Mesenchymal stem cell (in vitro differentiated cells and primary cell): ENCODE measurements around the gene SLC35F4.
A peak's percentile ranks its signal among the peaks of the same experiment; 100 is the strongest.

Source experiments
- DNase-seq: peaks from one replicate; pipeline ENCODE4 v3.0.0-alpha.2; 2013
- H2AFZ ChIP-seq: one replicate; pipeline ENCODE4 v1.6.1; 2013; ENCODE audit warnings: low read depth, mild to moderate bottlenecking, control low read depth, inconsistent platforms, low read length, moderate library complexity
- H2AK5ac ChIP-seq: 2 replicates; pipeline ENCODE4 v1.6.1; 2013; ENCODE audit warnings: low read length, moderate library complexity, mild to moderate bottlenecking, inconsistent platforms; ENCODE audit not compliant: severe bottlenecking
- H2BK120ac ChIP-seq: one replicate; pipeline ENCODE4 v1.6.1; 2013; ENCODE audit warnings: low read depth, mild to moderate bottlenecking, inconsistent platforms, low read length, moderate library complexity
- H2BK12ac ChIP-seq, 2 experiments: one replicate each; pipeline ENCODE4 v1.6.1; 2013; ENCODE audit warnings: inconsistent platforms in 2 of 2, low read length in 2 of 2, mild to moderate bottlenecking in 2 of 2, moderate library complexity in 2 of 2, control low read depth in 1 of 2
- H2BK15ac ChIP-seq: one replicate; pipeline ENCODE4 v1.6.1; 2013; ENCODE audit warnings: mild to moderate bottlenecking, low read depth, inconsistent platforms; ENCODE audit not compliant: poor library complexity, severe bottlenecking
- H2BK5ac ChIP-seq: 2 replicates; pipeline ENCODE4 v1.6.1; 2013; ENCODE audit warnings: low read depth, mild to moderate bottlenecking, low read length, control low read depth, inconsistent platforms; ENCODE audit not compliant: poor library complexity, severe bottlenecking
- H3K14ac ChIP-seq, 2 experiments: one replicate each; pipeline ENCODE4 v1.6.1; 2013; ENCODE audit warnings: inconsistent platforms in 2 of 2, low read length in 2 of 2, control low read depth in 1 of 2, mild to moderate bottlenecking in 1 of 2, moderate library complexity in 1 of 2
- H3K18ac ChIP-seq, 2 experiments: one replicate each; pipeline ENCODE4 v1.6.1; 2013; ENCODE audit warnings: inconsistent platforms in 2 of 2, low read length in 2 of 2, control low read depth in 1 of 2, low read depth in 1 of 2, mild to moderate bottlenecking in 1 of 2
- H3K23ac ChIP-seq, 2 experiments: one replicate each; pipeline ENCODE4 v1.6.1; 2013; ENCODE audit warnings: inconsistent platforms in 2 of 2, low read length in 2 of 2, mild to moderate bottlenecking in 2 of 2, moderate library complexity in 2 of 2, control low read depth in 1 of 2
- H3K27ac ChIP-seq: 2 replicates; pipeline ENCODE4 v1.5.1; 2013; ENCODE audit warnings: mild to moderate bottlenecking, moderate library complexity, low read length, control low read depth, inconsistent platforms; ENCODE audit not compliant: poor library complexity, severe bottlenecking
- H3K27me3 ChIP-seq, 2 experiments: 2 replicates each; pipeline versions ENCODE4 v1.6.1 to v1.7.0; 2013; ENCODE audit warnings: low read length in 2 of 2, mild to moderate bottlenecking in 2 of 2, moderate library complexity in 2 of 2, control low read depth in 1 of 2, inconsistent platforms in 1 of 2; ENCODE audit not compliant: control insufficient read depth in 1 of 2, insufficient read depth in 1 of 2
- H3K36me3 ChIP-seq, 2 experiments: 2 replicates each; pipeline versions ENCODE4 v1.6.1 to v1.7.0; 2013; ENCODE audit warnings: low read length in 2 of 2, control low read depth in 1 of 2, inconsistent platforms in 1 of 2, low read depth in 1 of 2, mild to moderate bottlenecking in 1 of 2; ENCODE audit not compliant: insufficient read depth in 2 of 2, control insufficient read depth in 1 of 2
- H3K4ac ChIP-seq, 2 experiments: one replicate each; pipeline ENCODE4 v1.6.1; 2013; ENCODE audit warnings: inconsistent platforms in 2 of 2, low read length in 2 of 2, mild to moderate bottlenecking in 2 of 2, moderate library complexity in 2 of 2, control low read depth in 1 of 2, low read depth in 1 of 2
- H3K4me1 ChIP-seq: 2 replicates; pipeline ENCODE4 v1.6.1; 2013; ENCODE audit warnings: low read depth, low read length, control low read depth; ENCODE audit not compliant: control insufficient read depth, insufficient read depth
- H3K4me2 ChIP-seq: 2 replicates; pipeline ENCODE4 v1.6.1; 2013; ENCODE audit warnings: low read length, mild to moderate bottlenecking, inconsistent platforms; ENCODE audit not compliant: poor library complexity, severe bottlenecking
- H3K4me3 ChIP-seq, 2 experiments: 2 replicates each; pipeline versions ENCODE4 v1.5.1 to v1.7.0; 2013; ENCODE audit warnings: low read length in 2 of 2, mild to moderate bottlenecking in 2 of 2, control low read depth in 1 of 2, low read depth in 1 of 2; ENCODE audit not compliant: insufficient read depth in 1 of 2
- H3K79me1 ChIP-seq: replicated peaks from 2 replicates; pipeline ENCODE4 v1.6.1; 2013; ENCODE audit warnings: mild to moderate bottlenecking, control low read depth, low read length, inconsistent platforms; ENCODE audit not compliant: poor library complexity, severe bottlenecking
- H3K9ac ChIP-seq: 2 replicates; pipeline ENCODE4 v1.7.0; 2013; ENCODE audit warnings: mild to moderate bottlenecking, low read length, moderate library complexity
- H3K9me3 ChIP-seq: 2 replicates; pipeline ENCODE4 v1.7.0; 2013; ENCODE audit warnings: mild to moderate bottlenecking, low read length; ENCODE audit not compliant: control insufficient read depth
- H4K8ac ChIP-seq: one replicate; pipeline ENCODE4 v1.6.1; 2013; ENCODE audit warnings: inconsistent platforms, mild to moderate bottlenecking, low read length, moderate library complexity
- H4K91ac ChIP-seq: one replicate; pipeline ENCODE4 v1.6.1; 2013; ENCODE audit warnings: mild to moderate bottlenecking, low read length, inconsistent platforms
- WGBS: methylation state at CpG from one replicate; pipeline ENCODE4 v1.1.7; 2013; ENCODE audit warnings: mixed read lengths; 5-methylcytosine and 5-hydroxymethylcytosine counted together

SLC35F4 gene

DNA sequence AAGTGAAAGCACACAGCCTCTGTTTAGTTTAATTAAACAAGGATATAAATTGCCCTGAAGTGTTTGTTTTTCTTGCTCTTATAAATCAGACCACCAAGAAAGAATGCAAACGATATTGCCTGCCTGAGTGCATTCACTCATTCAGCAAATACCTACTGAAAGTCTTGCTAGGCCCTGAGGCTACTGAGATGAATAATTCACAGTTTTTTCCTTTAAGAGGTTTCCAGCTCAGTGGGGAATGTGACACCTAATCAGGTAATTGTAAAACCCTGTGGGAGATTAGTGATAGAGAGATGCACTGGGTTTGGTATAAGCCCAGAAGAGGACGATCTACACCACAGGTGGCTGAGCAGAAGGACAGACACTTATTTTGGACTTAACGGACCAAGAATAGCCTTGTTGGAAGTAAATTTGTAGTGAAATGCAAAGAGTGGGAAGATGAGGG lies 151.4 kb downstream of the SLC35F4 start:
- Histone ChIP-seq H3K9ac (no peak overlapping the region), H3K9me3 (peaks cover 9% of the 10 kb centered on the region), H3K18ac (no peak overlapping the region), H2BK5ac (no peak overlapping the region), H3K4me1 (no peaks in the 10 kb centered on the region), H2AK5ac (no peak overlapping the region), H3K36me3 (no peaks in the 10 kb centered on the region), H3K79me1 (no peaks in the 10 kb centered on the region), H2AFZ (no peak overlapping the region), H4K8ac (no peak overlapping the region), H2BK15ac (no peak overlapping the region), H4K91ac (no peak overlapping the region), H3K27ac (peak overlapping the region; percentile 31), H3K4me3 (no peak overlapping the region), H3K4me2 (no peak overlapping the region), H3K14ac (no peak overlapping the region), H3K27me3 (no peaks in the 10 kb centered on the region), H3K23ac (no peak overlapping the region), H2BK12ac (no peak overlapping the region), H2BK120ac (no peak overlapping the region), H3K4ac (no peak overlapping the region)
- 1% methylated on average over 3 of the region's 3 CpGs for WGBS
- DNase-seq: no peak

DNA sequence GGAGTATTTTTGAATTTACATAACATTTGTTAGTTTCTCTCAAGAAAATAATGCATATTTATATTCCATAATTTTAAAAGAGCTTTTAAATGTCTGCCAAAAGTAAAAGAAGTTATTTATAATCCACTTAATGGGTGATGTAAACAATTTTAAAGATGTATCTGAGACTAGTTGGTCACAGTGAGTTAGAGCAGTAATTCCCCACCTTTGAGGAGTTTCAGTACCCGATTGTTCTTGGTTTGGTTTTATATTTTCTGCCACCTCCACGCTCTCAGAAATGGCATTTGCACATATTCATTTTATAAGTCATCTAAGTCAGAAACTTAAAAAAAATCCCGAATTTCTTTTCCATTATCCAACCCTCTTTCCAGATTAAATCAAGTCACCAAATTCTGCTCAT lies 153.2 kb downstream of the SLC35F4 start:
- no peak overlapping the region for H3K18ac ChIP-seq
- H3K23ac ChIP-seq: no peak overlapping the region
- no peak overlapping the region for H3K4me2 ChIP-seq
- no peak overlapping the region for H2BK120ac ChIP-seq
- H3K9me3 ChIP-seq: peaks cover 6% of the 10 kb centered on the region
- H3K4me3 ChIP-seq: no peak overlapping the region
- no peak overlapping the region for H2AFZ ChIP-seq
- no peak overlapping the region for H3K4ac ChIP-seq
- no peak overlapping the region for H2BK15ac ChIP-seq
- H3K9ac ChIP-seq: peak overlapping the region; percentile 50
- no peaks in the 10 kb centered on the region for H3K79me1 ChIP-seq
- 68% methylated on average over 3 of the region's 3 CpGs for WGBS
- H3K36me3 ChIP-seq: no peaks in the 10 kb centered on the region
- H3K27ac ChIP-seq: no peak overlapping the region
- H2BK5ac ChIP-seq: no peak overlapping the region
- no peaks in the 10 kb centered on the region for H3K27me3 ChIP-seq
- no peaks in the 10 kb centered on the region for H3K4me1 ChIP-seq
- no peak overlapping the region for H2BK12ac ChIP-seq
- no peak overlapping the region for H4K91ac ChIP-seq
- H4K8ac ChIP-seq: no peak overlapping the region
- no peak for DNase-seq
- H2AK5ac ChIP-seq: no peak overlapping the region
- H3K14ac ChIP-seq: no peak overlapping the region

DNA sequence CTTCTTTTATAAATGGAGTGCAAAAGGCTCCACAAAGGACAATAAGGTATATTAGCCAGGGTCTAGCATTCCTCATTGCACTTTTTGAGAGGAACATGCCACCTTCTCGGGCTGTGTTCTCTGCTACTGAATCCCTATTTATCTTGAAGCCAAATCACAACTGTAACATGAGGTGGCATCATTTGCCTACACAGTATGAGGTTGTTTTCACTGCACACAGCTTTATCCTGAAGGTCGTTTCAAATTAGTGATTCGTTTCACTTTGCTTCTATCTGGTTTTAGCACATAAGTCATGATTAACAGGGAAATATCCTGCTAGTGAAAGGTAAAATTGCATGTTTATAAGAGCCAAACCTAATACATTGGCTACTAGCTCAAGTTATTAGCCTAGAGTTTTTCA lies 153.8 kb downstream of the SLC35F4 start:
- Histone ChIP-seq H2BK15ac (no peak overlapping the region), H3K4me3 (no peak overlapping the region), H3K9me3 (peaks cover 6% of the 10 kb centered on the region), H4K91ac (no peak overlapping the region), H3K9ac (peak overlapping the region; percentile 50), H2BK5ac (no peak overlapping the region), H2AK5ac (no peak overlapping the region), H3K27me3 (no peaks in the 10 kb centered on the region), H3K4me1 (no peaks in the 10 kb centered on the region), H3K18ac (no peak overlapping the region), H3K27ac (no peak overlapping the region), H3K14ac (no peak overlapping the region), H2AFZ (no peak overlapping the region), H4K8ac (no peak overlapping the region), H2BK120ac (no peak overlapping the region), H3K79me1 (no peaks in the 10 kb centered on the region), H3K36me3 (no peaks in the 10 kb centered on the region), H3K4ac (no peak overlapping the region), H3K4me2 (peak overlapping the region; percentile 10), H3K23ac (no peak overlapping the region), H2BK12ac (no peak overlapping the region)
- 17% methylated on average over 2 of the region's 3 CpGs for WGBS
- no peak for DNase-seq

DNA sequence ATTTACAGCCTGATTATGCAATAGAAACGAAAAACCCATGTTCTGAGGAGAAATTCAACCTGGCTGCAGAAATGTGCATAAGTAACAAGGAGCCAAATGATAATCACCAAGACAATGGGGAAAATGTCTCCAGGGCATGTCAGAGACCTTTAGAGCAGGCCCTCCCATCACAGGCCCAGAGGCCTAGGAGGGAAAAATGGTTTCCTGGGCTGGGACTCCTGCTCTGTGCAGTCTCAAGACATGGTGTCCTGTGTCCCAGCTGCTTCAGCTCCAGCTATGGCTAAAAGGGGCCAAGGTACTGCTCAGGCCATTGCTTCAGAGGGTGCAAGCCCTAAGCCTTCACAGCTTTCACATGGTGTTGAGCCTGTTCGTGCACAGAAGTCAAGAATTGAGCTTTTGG lies 156.0 kb downstream of the SLC35F4 start:
- no peaks in the 10 kb centered on the region for H3K4me1 ChIP-seq
- no peak overlapping the region for H3K23ac ChIP-seq
- H3K79me1 ChIP-seq: no peaks in the 10 kb centered on the region
- no peak overlapping the region for H2BK15ac ChIP-seq
- H2BK5ac ChIP-seq: no peak overlapping the region
- H3K9me3 ChIP-seq: peaks cover 6% of the 10 kb centered on the region
- WGBS: 4% methylated on average over 2 of the region's 2 CpGs
- H3K4ac ChIP-seq: no peak overlapping the region
- H2AK5ac ChIP-seq: no peak overlapping the region
- no peak overlapping the region for H4K91ac ChIP-seq
- H3K9ac ChIP-seq: no peak overlapping the region
- no peak overlapping the region for H3K18ac ChIP-seq
- no peaks in the 10 kb centered on the region for H3K27me3 ChIP-seq
- H2AFZ ChIP-seq: no peak overlapping the region
- no peak overlapping the region for H3K4me2 ChIP-seq
- no peak overlapping the region for H3K4me3 ChIP-seq
- no peak overlapping the region for H2BK120ac ChIP-seq
- H4K8ac ChIP-seq: no peak overlapping the region
- no peak for DNase-seq
- H2BK12ac ChIP-seq: no peak overlapping the region
- no peak overlapping the region for H3K27ac ChIP-seq
- H3K36me3 ChIP-seq: no peaks in the 10 kb centered on the region
- no peak overlapping the region for H3K14ac ChIP-seq
